Adrenal gland (tissue), 12 donors: Measurements from ENCODE around the gene LPCAT1. TPM values are rescaled to one million over a fixed set of nuclear protein-coding genes. Genes with fewer than 3 reads are reported as not detected.

ENCODE experiments used
- DNase-seq, 7 donors: peaks; one replicate each; pipeline ENCODE4 v3.0.0-alpha.2; 2019 to 2020
- H3K27ac ChIP-seq, 5 donors: fragments of 200-600 bp; sonication (generic) in 4 of 5; 1 replicate in 3 of 5; 2 replicates in 2 of 5; pipeline versions ENCODE4 v1.5.1 to v1.8.0; 2016 to 2020; ENCODE audit warnings: mild to moderate bottlenecking in 1 of 5
- H3K27me3 ChIP-seq: fragments of 200-600 bp; 2 replicates; pipeline ENCODE4 v1.8.0; 2021
- H3K36me3 ChIP-seq, 2 donors: fragments of 200-600 bp; replicated peaks in 1 of 2; 1 replicate in 1 of 2; 2 replicates in 1 of 2; pipeline versions ENCODE4 v1.5.1 to v1.8.0; 2018 to 2022
- H3K4me1 ChIP-seq, 2 donors: fragments of 200-600 bp; replicated peaks in 1 of 2; 1 replicate in 1 of 2; 2 replicates in 1 of 2; pipeline versions ENCODE4 v1.5.1 to v1.8.0; 2018 to 2021
- H3K4me3 ChIP-seq, 4 donors: fragments of 200-600 bp; sonication (generic) in 3 of 4; one replicate each; pipeline ENCODE4 v1.5.1; 2016 to 2018
- H3K9me3 ChIP-seq, 3 donors: fragments of 200-600 bp; sonication (generic) in 1 of 3; replicated peaks in 1 of 3; 1 replicate in 2 of 3; 2 replicates in 1 of 3; pipeline versions ENCODE4 v1.5.1 to v1.8.0; 2016 to 2021
- CTCF ChIP-seq, 6 experiments: fragments of 450-650 bp in 4 of 6; fragments of 200-600 bp in 2 of 6; sonication (generic) in 1 of 6; IDR thresholded peaks; 1 replicate in 5 of 6; 2 replicates in 1 of 6; pipeline versions ENCODE4 v1.5.1 to v1.8.0; 2016 to 2021; ENCODE audit warnings: antibody characterized with exemption in 6 of 6, mild to moderate bottlenecking in 2 of 6, moderate library complexity in 1 of 6
- POLR2A ChIP-seq, 2 donors: fragments of 450-650 bp; IDR thresholded peaks; one replicate each; pipeline ENCODE4 v1.6.1; 2017; ENCODE audit warnings: antibody characterized with exemption in 2 of 2, mild to moderate bottlenecking in 2 of 2, moderate library complexity in 1 of 2
- WGBS, 4 donors: extraction: QIAGEN DNeasy Blood & Tissue Kit in 2 of 4; methylation state at CpG; one replicate each; pipeline versions ENCODE4 v1.1.5 to v1.1.7; 2013 to 2017; 5-methylcytosine and 5-hydroxymethylcytosine counted together
- intact Hi-C, 2 donors: fragments of 100-400 bp; cut with DNase I; formaldehyde crosslinking; loops; one replicate each; pipeline versions ENCODE4 v1.14.1 to v1.15.0; 2022 to 2023
- polyA plus RNA-seq, 3 donors: library from polyadenylated mRNA; stranded (reverse); fragments of 200-250 nt in 2 of 3; fragments of 350-450 nt in 1 of 3; fragmentation: Illumina TruSeq in 1 of 3; extraction: RNeasy Lipid Tissue Mini Kit (QIAGEN cat#74804) in 1 of 3; gene quantifications; one replicate each; pipeline ENCODE4 v1.2.3, GENCODE V29; 2013 to 2014
- total RNA-seq, 9 donors: library from RNA; depleted of rRNA in 4 of 9; stranded (reverse); fragments of >200 nt in 4 of 9; fragments of 120-200 nt in 1 of 9; fragmentation: NEBNext Ultra II Directional in 1 of 9; extraction: Animal tissue kit (Norgen Biotek cat#: 25700) in 1 of 9; gene quantifications; one replicate each; pipeline versions ENCODE4 v1.1.0 to v1.2.4, GENCODE V29; 2013 to 2023
- donor health status: healthy with polysubstance abuse.
- donor health status: Bipolar disorder and iron deficiency.
- donor health status: DM: yes; HTN: yes; CAD: no.
- donor health status: DM: no; HTN: no; CAD: no.
- donor health status: DM: no; HTN: no; CAD: no.
- donor health status: DM: yes; HTN: yes; CAD: no.

LPCAT1 gene
- total and polyA plus RNA-seq, 12 donors = 23.2 to 59.1 (median 42.6) TPM

GRCh38 chr5:1564182-1564748 lies 40.5 kb upstream of the LPCAT1 start:
- DNase-seq = peak; percentile 39 to 73 (median 64)
- 48 to 68% (median 62%) methylated on average over 11 to 14 of the region's 14 CpGs for WGBS, 4 donors
- TF ChIP-seq POLR2A (IDR thresholded peaks at IDR 0.05) (no peak), CTCF (IDR thresholded peaks at IDR 0.05) (no peak)
- no peaks in the 10 kb centered on the region for H3K9me3 ChIP-seq
- H3K36me3 ChIP-seq = no peaks in the 10 kb centered on the region
- H3K4me3 ChIP-seq = no peak overlapping the region
- no peaks in the 10 kb centered on the region for H3K27me3 ChIP-seq
- intact Hi-C loops = no loop called here
- H3K4me1 ChIP-seq = peaks cover 0 to 10% of the 10 kb centered on the region in 2 donors
- H3K27ac ChIP-seq = peak overlapping the region in 1 of 5 donors; percentile 41

GRCh38 chr5:1563617-1564181 lies 39.9 kb upstream of the LPCAT1 start:
- intact Hi-C loops = no loop called here
- H3K27me3 ChIP-seq = no peaks in the 10 kb centered on the region
- peaks cover 0 to 10% of the 10 kb centered on the region in 2 donors for H3K4me1 ChIP-seq
- H3K4me3 ChIP-seq = no peak overlapping the region
- no peaks in the 10 kb centered on the region for H3K36me3 ChIP-seq
- 49 to 65% (median 59%) methylated on average over 3 to 7 of the region's 7 CpGs for WGBS, 4 donors
- DNase-seq = peak in 1 of 7 donors; percentile 37
- no peaks in the 10 kb centered on the region for H3K9me3 ChIP-seq
- H3K27ac ChIP-seq = peak overlapping the region in 1 of 5 donors; percentile 8
- TF ChIP-seq POLR2A (IDR thresholded peaks at IDR 0.05) = no peak
- no peak for TF ChIP-seq CTCF (IDR thresholded peaks at IDR 0.05)

GRCh38 chr5:1563051-1563461 lies 39.3 kb upstream of the LPCAT1 start:
- no peak for TF ChIP-seq CTCF (IDR thresholded peaks at IDR 0.05)
- no peak for TF ChIP-seq POLR2A (IDR thresholded peaks at IDR 0.05)
- no peak for DNase-seq
- no peak overlapping the region for H3K4me3 ChIP-seq
- H3K36me3 ChIP-seq = no peaks in the 10 kb centered on the region
- no peaks in the 10 kb centered on the region for H3K27me3 ChIP-seq
- H3K27ac ChIP-seq = no peak overlapping the region
- H3K4me1 ChIP-seq = peaks cover 0 to 5% of the 10 kb centered on the region in 2 donors
- intact Hi-C loops = no loop called here
- no peaks in the 10 kb centered on the region for H3K9me3 ChIP-seq
- 85 to 92% (median 88%) methylated on average over 13 to 21 of the region's 21 CpGs for WGBS, 4 donors

GRCh38 chr5:1562599-1562998 lies 38.8 kb upstream of the LPCAT1 start:
- DNase-seq = peak in 1 of 7 donors; percentile 17
- 90 to 97% (median 92%) methylated on average over 5 of the region's 5 CpGs for WGBS, 4 donors
- Histone ChIP-seq H3K27me3 (no peaks in the 10 kb centered on the region), H3K4me3 (no peak overlapping the region), H3K9me3 (no peaks in the 10 kb centered on the region), H3K4me1 (peaks cover 0 to under 1% of the 10 kb centered on the region in 2 donors), H3K36me3 (no peaks in the 10 kb centered on the region), H3K27ac (no peak overlapping the region)
- TF ChIP-seq POLR2A (IDR thresholded peaks at IDR 0.05) = no peak
- TF ChIP-seq CTCF (IDR thresholded peaks at IDR 0.05) = no peak
- intact Hi-C loops = no loop called here
